GM03348 (cell line): ENCODE measurements around the gene ERBB2.
"Not testable (repeated sequence)": the region's sequence is repeated elsewhere in the genome, so short reads cannot be mapped to it uniquely, and the experiment has no call there.

Source experiments
- DNase-seq: peaks from one replicate; pipeline ENCODE4 v3.0.0; 2012; ENCODE audit warnings: low spot score

ERBB2 gene

GRCh38 chr17:39763051-39763820 lies 63.4 kb downstream of the ERBB2 start:
- no peak for DNase-seq

DNA sequence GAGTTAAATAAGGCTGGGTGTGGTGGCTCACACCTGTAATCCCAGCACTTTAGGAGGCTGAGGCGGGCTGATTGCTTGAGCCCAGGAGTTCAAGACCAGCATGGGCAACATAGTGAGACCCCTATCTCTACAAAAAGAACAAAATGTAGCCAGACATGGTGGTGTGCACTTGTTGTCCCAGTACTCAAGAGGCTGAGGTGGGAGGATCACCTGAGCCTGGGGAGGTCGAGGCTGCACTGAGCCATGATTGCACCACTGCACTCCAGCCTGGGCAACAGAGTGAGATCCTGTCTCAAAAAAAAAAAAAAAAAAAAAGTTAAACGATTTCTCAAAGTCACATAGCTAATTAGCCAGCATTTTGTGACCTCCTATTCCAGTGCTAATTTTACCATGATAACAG lies 64.3 kb downstream of the ERBB2 start:
- not testable (repeated sequence) for DNase-seq

DNA sequence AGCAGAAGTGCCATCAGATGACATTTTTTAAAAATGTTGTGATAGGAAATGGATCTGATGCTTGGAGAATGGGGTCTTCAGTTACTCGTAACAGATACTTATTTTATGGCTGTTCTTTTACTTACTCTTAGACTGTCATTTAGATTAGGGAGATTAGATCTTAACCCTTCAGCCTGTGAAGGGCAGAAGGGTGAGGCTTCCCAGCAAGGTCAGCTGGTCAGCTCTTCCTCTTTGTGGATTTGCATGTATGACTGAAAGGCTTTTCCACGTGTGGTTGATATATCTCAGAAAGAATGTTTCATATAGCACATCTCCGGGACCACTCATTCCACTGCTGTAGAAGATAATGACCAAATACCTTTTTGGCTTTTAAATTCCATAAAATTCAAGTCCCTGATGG lies 65.3 kb downstream of the ERBB2 start:
- no peak for DNase-seq

GRCh38 chr17:39765766-39766165 lies 65.9 kb downstream of the ERBB2 start:
- DNase-seq: no peak

DNA sequence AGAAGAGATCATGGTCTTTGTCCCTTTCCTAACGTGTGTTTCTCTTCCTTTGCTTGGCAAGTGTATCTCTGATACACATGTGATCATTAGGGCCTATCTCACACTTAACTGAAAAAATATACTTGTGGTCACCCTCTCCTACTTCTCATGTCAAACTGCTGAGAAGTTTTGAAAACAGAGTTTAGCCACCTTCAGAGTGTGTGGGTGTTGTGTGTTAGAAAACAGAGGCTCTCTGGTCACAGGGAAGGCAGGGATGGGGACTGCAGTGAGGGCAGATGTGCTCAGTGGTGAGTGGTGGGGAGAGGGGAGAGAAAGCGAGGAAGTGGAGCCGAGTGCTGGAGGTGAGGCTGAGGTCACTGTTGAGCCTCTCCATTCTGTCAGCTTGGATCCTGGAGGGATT lies 67.3 kb downstream of the ERBB2 start:
- DNase-seq: no peak

- DNase-seq: no peak
Observed at GRCh38 chr17:39769974-39770587, 70.2 kb downstream of the ERBB2 start.

- DNase-seq: no peak
Observed at GRCh38 chr17:39772415-39772814, 72.6 kb downstream of the ERBB2 start.

DNA sequence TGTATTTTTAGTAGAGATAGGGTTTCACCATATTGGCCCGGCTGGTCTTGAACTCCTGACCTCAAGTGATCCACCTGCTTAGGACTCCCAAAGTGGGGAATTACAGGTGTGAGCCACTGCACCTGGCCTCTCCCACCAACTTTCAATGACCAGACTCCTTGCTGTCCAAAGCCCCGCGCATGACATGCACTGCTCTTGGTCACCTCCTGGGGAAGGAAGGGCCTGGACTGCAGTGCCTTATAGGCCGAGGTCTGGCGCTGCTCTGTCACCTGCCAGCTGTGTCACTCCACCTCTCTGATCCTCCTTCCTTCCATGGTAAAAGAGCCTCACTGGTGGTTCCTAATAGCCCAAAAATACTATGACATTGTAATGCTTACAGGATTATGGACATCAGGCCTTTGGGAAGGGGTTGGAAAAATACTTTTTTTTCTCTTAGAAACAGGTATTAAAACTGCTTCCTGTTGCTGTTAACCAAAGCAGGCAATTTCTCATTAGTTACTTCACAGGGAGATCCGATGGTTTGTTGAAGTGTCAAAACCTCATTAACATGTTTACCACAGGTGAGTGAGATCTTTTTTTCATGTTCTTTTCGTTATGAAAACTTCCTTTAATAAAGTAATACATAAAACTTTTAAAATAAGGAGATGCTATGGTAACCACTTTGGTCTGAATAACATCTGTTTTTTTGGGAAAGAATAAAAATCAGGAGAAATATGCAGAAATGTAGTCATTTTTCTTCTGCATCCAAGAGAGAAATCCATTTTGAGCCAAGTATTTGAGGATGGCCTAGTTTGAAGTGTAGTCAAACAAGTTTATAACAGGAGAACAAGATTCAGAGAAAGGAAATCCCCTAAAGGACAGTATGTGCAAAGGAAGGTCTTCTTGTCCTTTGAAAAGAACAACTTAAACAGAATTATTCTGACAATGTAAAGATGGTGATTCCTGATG lies 73.4 kb downstream of the ERBB2 start:
- DNase-seq: no peak

GRCh38 chr17:39774047-39774446 lies 74.2 kb downstream of the ERBB2 start:
- no peak for DNase-seq

DNA sequence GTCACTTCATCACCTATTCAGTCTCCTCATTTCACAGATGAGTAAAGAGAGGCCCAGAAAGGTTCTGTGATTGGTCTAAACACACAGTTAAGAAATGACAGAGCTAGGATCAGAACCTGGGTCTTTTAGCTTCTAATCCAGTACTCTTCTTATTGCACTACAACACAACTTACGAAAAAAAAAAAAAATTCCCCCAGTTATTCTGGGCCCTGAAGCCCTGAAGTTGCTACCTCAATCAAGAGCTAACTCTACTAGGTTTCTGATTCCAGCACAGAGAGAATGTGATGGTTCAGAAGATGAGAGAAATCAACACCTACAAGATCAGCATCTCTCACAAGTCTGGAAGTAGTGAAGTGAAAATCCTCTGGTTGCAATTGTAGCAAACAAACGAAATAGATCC lies 75.2 kb downstream of the ERBB2 start:
- no peak for DNase-seq

DNA sequence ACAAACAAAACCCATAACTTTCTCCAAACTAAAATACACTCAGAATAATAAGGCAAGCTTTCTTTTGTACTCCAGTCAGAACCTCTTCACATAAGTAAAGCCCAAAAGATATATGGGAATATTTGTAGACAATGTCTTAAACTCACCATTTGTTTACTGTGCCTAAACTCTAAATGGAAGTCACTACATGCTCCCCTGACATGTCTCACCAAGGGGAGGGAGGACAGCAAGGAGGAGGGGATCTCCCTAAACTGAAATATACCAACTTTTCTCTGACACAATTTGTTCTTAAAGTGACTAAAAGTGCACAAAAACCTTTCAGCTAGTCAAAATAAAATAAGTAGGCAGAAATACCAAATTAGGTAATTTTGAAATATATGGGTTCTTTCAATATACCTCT lies 76.4 kb downstream of the ERBB2 start:
- no peak for DNase-seq

GRCh38 chr17:39777534-39778365 lies 77.9 kb downstream of the ERBB2 start:
- no peak for DNase-seq
